Stimulated activated CD4-positive, alpha-beta T cell treated with anti-CD3 and anti-CD28 coated beads, Interleukin-15, amount 100 ng/mL, for 1 hour (primary cell): ENCODE data around the gene FXYD7.

Experiments
- DNase-seq, 2 donors: peaks; one replicate each; pipeline ENCODE4 v3.0.0-alpha.2; 2020; ENCODE audit warnings: low read depth in 1 of 2, low spot score in 1 of 2

The FXYD7 gene

GRCh38 chr19:35162471-35163326 lies 19.6 kb downstream of the FXYD7 start:
- DNase-seq, result no peak

GRCh38 chr19:35164418-35164817 lies 21.4 kb downstream of the FXYD7 start:
- no peak for DNase-seq

- no peak for DNase-seq
Observed at GRCh38 chr19:35165200-35166058, 22.4 kb downstream of the FXYD7 start.

- DNase-seq, result no peak
Observed at GRCh38 chr19:35166100-35167063, 23.3 kb downstream of the FXYD7 start.

DNA sequence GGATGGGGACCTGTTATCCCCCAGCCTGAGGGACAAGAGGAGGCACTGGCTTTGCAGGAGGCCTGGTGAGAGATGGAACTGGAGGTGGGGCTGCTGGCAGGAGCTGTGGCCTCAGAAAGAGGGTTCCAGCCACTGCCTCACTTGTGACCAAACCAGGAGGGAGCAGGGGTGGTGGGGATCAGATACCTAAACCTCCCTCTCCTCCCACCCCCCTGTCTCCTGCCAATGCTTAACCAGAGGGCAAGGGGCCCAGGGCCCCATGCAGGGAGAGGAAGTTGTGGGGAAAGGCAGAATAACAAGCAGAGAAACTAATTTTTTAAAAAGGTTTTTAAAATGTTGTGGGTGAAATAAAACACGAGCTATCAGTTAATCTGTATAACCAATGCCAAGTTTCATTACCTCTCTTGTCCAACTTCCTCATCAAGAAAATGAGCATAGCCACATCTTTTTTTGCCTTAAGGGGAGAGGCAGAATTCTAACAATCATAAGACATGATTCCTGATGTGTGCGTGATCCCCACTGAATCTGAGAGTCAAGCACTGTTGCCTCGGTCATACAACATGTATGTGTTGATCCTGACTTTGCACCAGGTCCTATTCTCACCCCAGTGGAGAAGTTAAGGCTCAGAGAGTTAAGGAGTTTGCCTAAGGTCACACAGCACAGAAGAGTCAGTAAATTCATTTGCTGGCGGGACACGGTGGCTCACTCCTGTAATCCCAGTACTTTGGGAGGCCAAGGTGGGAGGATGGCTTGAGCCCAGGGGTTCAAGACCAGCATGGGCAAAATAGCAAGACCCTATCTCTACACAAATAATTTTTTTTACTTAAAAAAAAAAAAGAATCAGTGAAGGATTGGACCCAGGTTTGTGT lies 24.4 kb downstream of the FXYD7 start:
- no peak for DNase-seq

DNA sequence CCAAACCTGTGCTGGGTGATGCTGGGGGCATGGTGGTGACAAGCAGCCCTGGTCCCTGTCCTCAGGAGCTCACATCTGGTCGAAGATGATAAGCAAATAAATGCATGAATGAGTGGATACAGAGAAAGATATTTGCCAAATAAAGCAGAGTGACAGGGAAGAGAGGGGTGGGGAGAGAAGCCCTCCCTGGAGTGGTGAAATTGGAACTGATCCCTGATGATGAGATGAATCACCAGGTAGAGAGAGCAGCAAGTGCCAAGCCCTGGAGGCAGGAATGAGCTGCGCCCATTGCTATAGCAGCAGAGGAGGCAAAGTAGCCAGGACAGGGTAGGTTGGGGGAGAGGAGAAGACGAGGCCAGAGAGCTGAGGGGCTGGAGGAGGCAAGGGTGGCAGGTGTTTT lies 25.1 kb downstream of the FXYD7 start:
- DNase-seq, result no peak

DNA sequence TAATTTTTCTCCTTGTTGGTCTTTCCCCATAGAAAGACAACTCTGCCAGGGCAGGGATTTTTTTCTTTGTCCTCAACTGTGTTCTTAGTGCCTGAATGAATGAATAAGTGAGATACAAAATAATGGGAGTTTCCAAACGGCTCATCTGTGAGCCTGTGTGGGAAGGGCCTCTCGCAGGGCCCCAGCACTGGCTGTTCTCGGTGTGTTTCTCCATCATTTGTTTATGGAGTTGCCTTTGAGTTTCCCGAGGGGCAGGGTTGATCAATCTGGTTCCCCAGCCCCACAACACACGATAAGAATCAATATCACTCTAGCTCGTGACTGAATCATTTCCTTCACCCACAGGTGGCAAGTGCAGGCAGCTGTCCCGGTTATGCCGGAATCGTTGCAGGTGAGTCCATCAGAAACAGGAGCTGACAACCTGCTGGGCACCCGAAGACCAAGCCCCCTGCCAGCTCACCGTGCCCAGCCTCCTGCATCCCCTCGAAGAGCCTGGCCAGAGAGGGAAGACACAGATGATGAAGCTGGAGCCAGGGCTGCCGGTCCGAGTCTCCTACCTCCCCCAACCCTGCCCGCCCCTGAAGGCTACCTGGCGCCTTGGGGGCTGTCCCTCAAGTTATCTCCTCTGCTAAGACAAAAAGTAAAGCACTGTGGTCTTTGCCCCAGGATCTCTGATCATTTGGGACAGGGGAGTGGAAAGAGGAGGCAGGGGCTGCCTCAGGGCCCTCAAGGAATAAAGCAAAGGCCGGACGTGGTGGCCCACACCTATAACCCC lies 26.4 kb downstream of the FXYD7 start:
- DNase-seq, result no peak

DNA sequence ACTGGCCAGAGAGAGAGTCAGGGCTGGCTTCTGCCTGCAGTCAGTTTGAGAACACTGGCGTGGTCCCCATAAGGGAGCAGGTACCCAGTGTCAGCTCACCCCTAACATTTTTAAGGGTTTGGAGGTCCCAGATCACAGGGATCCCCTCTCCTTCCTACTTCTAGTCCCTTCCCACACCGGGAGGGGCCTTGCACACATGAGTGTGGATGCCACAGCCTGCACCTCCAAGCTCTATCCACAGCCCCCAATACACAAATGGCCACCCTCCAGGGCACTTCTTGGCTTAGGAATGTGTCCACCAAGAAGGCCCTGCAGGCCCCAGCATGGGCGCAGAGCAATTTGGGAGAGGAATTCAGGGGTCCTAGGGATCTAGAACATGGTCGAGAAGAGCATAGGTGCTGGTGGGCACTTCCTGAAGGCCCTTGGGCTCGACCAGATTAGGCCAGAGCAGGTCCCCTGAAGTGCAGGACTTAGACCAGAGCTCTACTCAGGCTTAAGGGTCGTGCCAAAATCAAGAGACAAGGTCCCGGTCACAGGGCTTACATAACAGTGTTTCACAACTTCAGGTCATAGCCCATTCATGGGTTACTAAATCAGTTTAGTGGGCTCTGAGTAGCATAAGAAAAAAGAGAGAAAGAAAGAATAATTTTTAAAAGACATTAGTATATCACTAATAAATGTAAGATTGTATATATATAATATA lies 27.5 kb downstream of the FXYD7 start:
- no peak for DNase-seq

GRCh38 chr19:35171730-35172129 lies 28.7 kb downstream of the FXYD7 start:
- no peak for DNase-seq

GRCh38 chr19:35174226-35174625 lies 31.2 kb downstream of the FXYD7 start:
- no peak for DNase-seq

GRCh38 chr19:35176181-35176570 lies 33.1 kb downstream of the FXYD7 start:
- no peak for DNase-seq

DNA sequence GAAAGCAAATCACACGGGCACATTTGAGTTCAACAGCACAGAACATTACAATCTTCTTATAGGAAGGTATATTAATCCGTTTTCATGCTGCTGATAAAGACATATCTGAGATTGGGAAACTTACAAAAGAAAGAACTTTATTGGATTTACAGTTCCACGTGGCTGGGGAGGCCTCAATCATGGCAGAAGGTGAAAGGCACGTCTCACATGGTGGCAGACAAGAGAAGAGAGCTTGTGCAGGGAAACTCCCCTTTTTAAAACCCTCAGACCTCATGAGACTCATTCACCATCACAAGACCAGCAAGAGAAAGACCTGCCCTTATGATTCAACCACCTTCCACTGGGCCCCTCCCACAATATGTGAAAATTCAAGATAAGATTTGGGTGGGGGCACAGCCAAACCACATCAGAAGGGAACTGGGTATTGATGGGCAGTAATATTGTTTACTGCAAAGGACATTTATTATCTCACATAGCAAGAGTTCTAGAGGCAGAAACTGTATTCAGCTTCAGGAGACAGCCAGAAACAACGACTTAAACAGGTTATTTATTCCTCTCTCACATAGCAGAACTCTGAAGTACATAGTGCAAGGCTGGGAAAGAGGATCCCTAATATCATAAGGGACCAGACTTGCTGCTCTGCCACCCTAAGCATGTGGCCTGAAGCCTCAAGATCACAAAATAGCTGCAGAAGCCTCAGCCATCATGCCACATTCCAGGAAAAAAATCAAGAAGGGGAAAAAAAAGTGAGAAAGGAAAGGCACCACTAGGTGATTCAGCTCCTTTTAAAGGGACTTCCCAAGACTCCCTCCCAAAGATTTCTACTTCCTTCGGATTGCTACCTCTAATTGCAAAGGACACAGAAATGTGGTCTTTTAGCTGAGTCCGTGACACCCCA lies 34.6 kb downstream of the FXYD7 start:
- no peak for DNase-seq

GRCh38 chr19:35178701-35179100 lies 35.6 kb downstream of the FXYD7 start:
- DNase-seq, result no peak

DNA sequence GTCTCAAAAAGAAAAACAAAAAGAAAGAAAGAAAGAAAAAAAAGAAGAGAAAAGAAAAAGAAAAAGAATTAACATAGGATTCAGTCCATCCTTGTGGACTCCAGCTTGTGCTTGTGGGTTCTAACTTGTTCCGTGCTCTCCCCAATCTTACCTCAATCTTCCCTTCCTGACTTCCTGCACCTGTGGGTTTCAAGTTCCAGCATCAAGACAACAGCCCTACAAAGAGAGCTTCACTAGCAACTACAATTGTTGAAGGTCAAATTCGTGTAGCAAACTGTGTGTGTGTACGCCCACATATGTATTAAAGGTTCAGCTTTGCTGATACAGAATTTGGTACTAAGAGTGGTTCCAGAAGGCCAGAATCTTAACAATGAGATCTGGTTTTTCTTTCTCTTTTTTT lies 36.8 kb downstream of the FXYD7 start:
- no peak for DNase-seq

DNA sequence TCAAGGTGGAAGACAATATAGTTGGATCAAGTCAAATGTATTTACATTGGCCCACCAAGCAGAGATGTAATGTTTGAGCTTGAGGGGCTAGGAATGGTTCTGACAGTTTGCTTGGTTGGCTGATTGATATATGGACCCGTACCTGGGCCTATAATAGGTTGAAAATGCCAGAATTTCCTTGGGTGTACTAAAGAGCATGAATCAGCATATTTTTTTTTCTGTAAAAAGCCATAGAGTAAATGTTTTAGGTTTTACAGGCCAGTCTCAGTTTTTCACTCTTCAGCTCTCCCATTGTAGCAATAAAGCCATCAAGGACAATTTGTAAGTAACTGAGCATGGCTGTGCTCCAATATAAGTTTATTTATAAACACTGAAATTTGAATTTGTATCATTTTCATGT lies 38.3 kb downstream of the FXYD7 start:
- DNase-seq, result no peak

GRCh38 chr19:35184267-35184666 lies 41.2 kb downstream of the FXYD7 start:
- DNase-seq, result no peak

GRCh38 chr19:35184884-35185283 lies 41.8 kb downstream of the FXYD7 start:
- DNase-seq, result no peak
